ENCODE data around the gene INF2. TPM values are rescaled to one million over a fixed set of nuclear protein-coding genes. Genes with fewer than 3 reads are reported as not detected.
A peak's percentile ranks its signal among the peaks of the same experiment; 100 is the strongest.

INF2 gene
- total and polyA plus RNA-seq, 9 of the 15 experiments (the other 6 are each of a cell fraction or from before 2014, with no cell fraction given) = 0.56 to 31.3 (median 7.8) TPM

GRCh38 chr14:104680806-104681688 is 8.4 kb upstream of the INF2 start (continued):
- TF ChIP-seq ZNF609 (CRISPR knock-in tag; IDR thresholded peaks at IDR 0.05; ENCODE audit: borderline replicate concordance) (no peak), PHB2 (IDR thresholded peaks at IDR 0.05; ENCODE audit: low read depth) (no peak), GABPB1 (CRISPR knock-in tag; IDR thresholded peaks at IDR 0.05) (0 out of 2 replicates have a peak, but pooled peaks have one; percentile 15), MAFK (IDR thresholded peaks at IDR 0.05; ENCODE audit: low read length) (no peak)

DNA sequence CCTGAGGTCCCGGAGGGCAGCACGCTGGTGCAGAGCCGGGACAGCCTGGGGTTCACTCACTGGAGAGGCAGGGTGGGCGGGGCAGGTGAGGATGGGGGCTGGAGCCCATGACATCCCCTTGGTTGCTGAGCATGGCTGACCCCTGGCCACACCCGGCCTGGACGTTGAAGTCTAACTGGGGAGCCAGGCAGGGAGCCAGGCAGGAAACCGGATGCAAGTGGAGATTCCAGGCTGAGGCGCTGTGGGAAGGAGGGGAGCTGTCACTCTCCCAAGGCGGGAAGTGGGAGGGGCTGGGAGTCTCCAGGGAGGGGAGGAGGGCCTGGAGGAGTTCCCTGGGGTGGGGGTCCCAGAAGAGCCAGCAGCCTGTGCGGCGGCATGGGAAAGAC is 7.7 kb upstream of the INF2 start:
- in situ Hi-C loops (cut with MboI) = no loop called here
- peak overlapping the region in 1 of 2 experiments; percentile 79; a peak in 2 of 4 replicates for H3K9ac ChIP-seq (ENCODE audit: insufficient read depth in 1 of 2, low read depth in 2 of 2, low read length in 2 of 2)
- TF ChIP-seq ZNF212 (CRISPR knock-in tag; IDR thresholded peaks at IDR 0.05) (no peak), PKNOX1 (IDR thresholded peaks at IDR 0.05) (peak; percentile 64), GABPA (tag; conservative IDR thresholded peaks at IDR 0.05; ENCODE audit: low read depth) (0 out of 2 replicates have a peak, but pooled peaks have one; percentile 13), SRF (CRISPR knock-in tag; IDR thresholded peaks at IDR 0.05) (no peak)
- H3K4me3 ChIP-seq = no peak overlapping the region
- no peaks in the 10 kb centered on the region for H4K20me1 ChIP-seq (replicated peaks; ENCODE audit: control insufficient read depth, insufficient read depth, low read length)
- ATAC-seq (no peak), DNase-seq (ENCODE audit: extremely low read depth in 1 of 4, low spot score in 3 of 4) (no peak), FAIRE-seq (no peak)
- CTCF ChIA-PET (ENCODE audit: low intra/inter-chr PET ratio) = no interaction called here
- H3K27ac ChIP-seq (ENCODE audit: extremely low read depth, low read depth, low read length) = no peak overlapping the region
- peaks cover 31 to 60% of the 10 kb centered on the region in 2 experiments for H3K4me1 ChIP-seq (replicated peaks in 1 of 2; ENCODE audit: control insufficient read depth in 2 of 2, insufficient read depth in 2 of 2, low read length in 2 of 2)
- no peaks in the 10 kb centered on the region for H3K9me3 ChIP-seq (replicated peaks; ENCODE audit: control insufficient read depth, insufficient read depth, low read depth, low read length)
- H3K27me3 ChIP-seq (ENCODE audit: control insufficient read depth in 2 of 2, insufficient read depth in 2 of 2, low read length in 2 of 2) = no peaks in the 10 kb centered on the region
- no peaks in the 10 kb centered on the region for H3K79me2 ChIP-seq (ENCODE audit: control insufficient read depth, insufficient read depth, low read length)
- no peaks in the 10 kb centered on the region for H3K36me3 ChIP-seq (ENCODE audit: control insufficient read depth, insufficient read depth, low read length)
- intact Hi-C loops (cut with micrococcal nuclease) = no loop called here
- WGBS (ENCODE audit: insufficient coverage, low coverage, missing lambda C conversion rate) = 39% methylated on average over 6 of the region's 11 CpGs
- H3K9me1 ChIP-seq (ENCODE audit: control insufficient read depth, insufficient read depth, low read length) = no peaks in the 10 kb centered on the region
- POLR2A ChIA-PET = interaction anchor here (0.7 kb wide), 2 partner anchors 169 to 211 kb away, joined by 3 to 4 read pairs; no protein-coding TSS in a partner anchor
- BruUV-seq (replicated peaks) = no TSS peak
- H3K4me2 ChIP-seq (ENCODE audit: insufficient read depth, low read length) = no peak overlapping the region
- no peak overlapping the region for H2AFZ ChIP-seq (ENCODE audit: low read depth, low read length)

Data from K562 (cell line).